Heart left ventricle (tissue), 16 donors: ENCODE results near the gene MPRIP. TPM values are rescaled to one million over a fixed set of nuclear protein-coding genes. Genes with fewer than 3 reads are reported as not detected.
A peak's percentile ranks its signal among the peaks of the same experiment; 100 is the strongest.

Experiments
- ATAC-seq, 4 donors: fragments of 200-7000 bp; cut with Tn5 transposase; one replicate each; pipeline ENCODE4 v1.9.1; 2020 to 2022; ENCODE audit warnings: moderate library complexity in 4 of 4, mild to moderate bottlenecking in 3 of 4, moderate number of reproducible peaks in 1 of 4
- DNase-seq, 5 donors: peaks; one replicate each; pipeline ENCODE4 v3.0.0-alpha.2; 2020
- H3K27ac ChIP-seq, 12 donors: fragments of 200-600 bp; sonication (generic) in 4 of 12; one replicate each; pipeline versions ENCODE4 v1.5.0 to v1.8.0; 2016 to 2022; ENCODE audit warnings: mild to moderate bottlenecking in 2 of 12
- H3K27me3 ChIP-seq, 9 donors: fragments of 200-600 bp; sonication (generic) in 2 of 9; one replicate each; pipeline versions ENCODE4 v1.5.1 to v1.8.0; 2016 to 2022; ENCODE audit warnings: mild to moderate bottlenecking in 3 of 9
- H3K36me3 ChIP-seq, 9 donors: fragments of 200-600 bp; sonication (generic) in 2 of 9; one replicate each; pipeline versions ENCODE4 v1.5.0 to v1.8.0; 2018 to 2022; ENCODE audit warnings: mild to moderate bottlenecking in 2 of 9
- H3K4me1 ChIP-seq, 12 donors: fragments of 200-600 bp; sonication (generic) in 4 of 12; one replicate each; pipeline versions ENCODE4 v1.5.0 to v1.8.0; 2016 to 2022; ENCODE audit warnings: mild to moderate bottlenecking in 3 of 12
- H3K4me3 ChIP-seq, 12 donors: fragments of 200-600 bp; sonication (generic) in 4 of 12; one replicate each; pipeline versions ENCODE4 v1.5.0 to v1.8.0; 2017 to 2022; ENCODE audit warnings: mild to moderate bottlenecking in 9 of 12, moderate library complexity in 4 of 12
- H3K9me3 ChIP-seq, 12 donors: fragments of 200-600 bp; sonication (generic) in 4 of 12; one replicate each; pipeline versions ENCODE4 v1.5.0 to v1.8.0; 2016 to 2022; ENCODE audit warnings: mild to moderate bottlenecking in 1 of 12
- POLR2A ChIP-seq, 2 donors: fragments of 450-650 bp; IDR thresholded peaks; one replicate each; pipeline ENCODE4 v1.6.1; 2017; ENCODE audit warnings: antibody characterized with exemption in 2 of 2, mild to moderate bottlenecking in 2 of 2, moderate library complexity in 2 of 2
- WGBS, 4 donors: extraction: QIAGEN DNeasy Blood & Tissue Kit in 2 of 4; methylation state at CpG; one replicate each; pipeline versions ENCODE4 v1.1.5 to v1.1.7; 2013 to 2018; 5-methylcytosine and 5-hydroxymethylcytosine counted together
- intact Hi-C, 10 donors: fragments of 100-400 bp; cut with DNase I; formaldehyde crosslinking; loops; one replicate each; pipeline versions ENCODE4 v1.11.1 to v1.14.2; 2022
- polyA plus RNA-seq, 2 donors: library from polyadenylated mRNA; stranded (reverse); fragments of 200-250 nt; gene quantifications; one replicate each; pipeline ENCODE4 v1.2.3, GENCODE V29; 2013
- total RNA-seq, 9 donors: library from RNA; depleted of rRNA in 2 of 9; stranded (reverse); fragments of >200 nt in 2 of 9; fragmentation: NEBNext Ultra II Directional in 3 of 9; extraction: Animal tissue kit (Norgen Biotek cat#: 25700) in 3 of 9; gene quantifications; one replicate each; pipeline versions ENCODE4 v1.1.0 to v1.2.4, GENCODE V29; 2016 to 2023
- TF ChIP-seq, protein P1 (sequence below), 12 donors: fragments of 200-600 bp; sonication (generic) in 4 of 12; IDR thresholded peaks; one replicate each; pipeline versions ENCODE4 v1.5.0 to v1.8.0; 2018 to 2022; ENCODE audit warnings: antibody characterized with exemption in 12 of 12, mild to moderate bottlenecking in 5 of 12
- donor health status: ischemic (EF 13 %, LVEDD 7.1; RV severe dilation, severe dysfunction).
- donor health status: healthy with polysubstance abuse.
- donor health status: DM: no; HTN: yes; CAD: no.
- donor health status: DM: no; HTN: no; CAD: no.
- donor health status: ischemic (EF 25% LVEDD 6.9; RV normal size, moderate dysfunction).
- donor health status: ischemic (EF 25% LVEDD 5.7; RV mildly dilated, moderate dysfunction).
- donor health status: healthy.
- donor health status: DM: yes; HTN: yes; CAD: no.
- donor health status: ischemic (EF 35%, LVEDD 5.7; RV mildly dilated, moderate dysfunction).
- donor health status: nonischemic (EF 11% LVEDD 7.7; RV severe dilation, severe dysfunction).
- donor health status: DM: yes; HTN: yes; CAD: no.
- donor health status: PGD.
- donor health status: ischemic (EF 29% LVEDD 5.4; RV normal size, mild dysfunction).
- donor health status: nonischemic (EF 23%, LVEDD 6.1; RV moderate dilation, normal function).

MPRIP gene
- total and polyA plus RNA-seq, 11 donors: 131 to 686 (median 343) TPM

DNA sequence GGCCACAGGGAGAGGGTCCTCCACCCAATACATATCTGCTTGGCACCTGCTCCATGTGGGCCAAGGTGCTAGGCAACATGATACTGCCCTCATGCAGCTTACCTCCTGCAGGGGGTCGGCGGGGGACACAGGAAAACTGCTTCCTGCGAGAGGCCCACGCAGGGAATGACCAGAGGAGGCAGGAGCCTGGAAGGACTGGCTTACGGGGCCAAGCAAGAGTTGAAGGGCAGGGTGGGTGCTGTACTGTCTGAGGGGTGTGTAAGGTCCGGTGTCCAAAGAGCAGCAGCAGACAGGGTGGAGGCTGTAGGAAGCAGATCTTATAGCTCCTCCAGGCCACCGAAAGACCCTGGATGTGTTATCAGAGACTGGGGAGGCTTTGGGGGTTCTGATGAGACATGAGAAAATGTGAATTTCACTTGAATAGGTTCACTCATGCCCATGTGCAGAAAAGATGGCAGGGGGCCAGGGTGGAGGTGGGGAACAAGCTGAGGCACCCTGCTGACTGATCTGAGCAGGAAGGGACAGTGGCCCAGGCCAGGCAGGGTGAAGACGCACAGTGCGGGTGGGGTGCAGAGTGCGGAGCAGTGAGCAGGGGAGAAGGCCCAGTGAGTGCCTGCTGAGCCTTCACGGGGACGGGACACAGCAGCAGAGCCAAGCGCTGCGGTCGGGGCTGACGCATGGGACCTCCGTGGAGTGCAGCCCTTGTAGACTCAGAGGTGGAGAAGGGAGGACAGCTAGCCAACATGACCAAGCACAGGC is 186.4 kb downstream of the MPRIP start:
- peak overlapping the region in 9 of 12 donors; percentile 49 to 83 (median 71) for H3K27ac ChIP-seq
- intact Hi-C loops: loop anchor here in 1 of 10 donors (2.0 kb wide), 1 partner anchor 38 kb away; no protein-coding TSS in a partner anchor
- 68 to 76% (median 71%) methylated on average over 17 of the region's 17 CpGs for WGBS, 4 donors
- ATAC-seq (peak; percentile 23 to 49 (median 44)), DNase-seq (peak in 1 of 5 donors; percentile 56)
- H3K4me3 ChIP-seq: no peak overlapping the region
- no peaks in the 10 kb centered on the region for H3K9me3 ChIP-seq
- peaks cover 0 to 93% (median 90%) of the 10 kb centered on the region in 9 donors for H3K36me3 ChIP-seq
- TF ChIP-seq, protein P1, sequence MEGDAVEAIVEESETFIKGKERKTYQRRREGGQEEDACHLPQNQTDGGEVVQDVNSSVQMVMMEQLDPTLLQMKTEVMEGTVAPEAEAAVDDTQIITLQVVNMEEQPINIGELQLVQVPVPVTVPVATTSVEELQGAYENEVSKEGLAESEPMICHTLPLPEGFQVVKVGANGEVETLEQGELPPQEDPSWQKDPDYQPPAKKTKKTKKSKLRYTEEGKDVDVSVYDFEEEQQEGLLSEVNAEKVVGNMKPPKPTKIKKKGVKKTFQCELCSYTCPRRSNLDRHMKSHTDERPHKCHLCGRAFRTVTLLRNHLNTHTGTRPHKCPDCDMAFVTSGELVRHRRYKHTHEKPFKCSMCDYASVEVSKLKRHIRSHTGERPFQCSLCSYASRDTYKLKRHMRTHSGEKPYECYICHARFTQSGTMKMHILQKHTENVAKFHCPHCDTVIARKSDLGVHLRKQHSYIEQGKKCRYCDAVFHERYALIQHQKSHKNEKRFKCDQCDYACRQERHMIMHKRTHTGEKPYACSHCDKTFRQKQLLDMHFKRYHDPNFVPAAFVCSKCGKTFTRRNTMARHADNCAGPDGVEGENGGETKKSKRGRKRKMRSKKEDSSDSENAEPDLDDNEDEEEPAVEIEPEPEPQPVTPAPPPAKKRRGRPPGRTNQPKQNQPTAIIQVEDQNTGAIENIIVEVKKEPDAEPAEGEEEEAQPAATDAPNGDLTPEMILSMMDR (IDR thresholded peaks at IDR 0.05): no peak
- TF ChIP-seq POLR2A (IDR thresholded peaks at IDR 0.05): no peak
- peaks cover 0 to 49% (median 21%) of the 10 kb centered on the region in 12 donors for H3K4me1 ChIP-seq
- no peaks in the 10 kb centered on the region for H3K27me3 ChIP-seq

DNA sequence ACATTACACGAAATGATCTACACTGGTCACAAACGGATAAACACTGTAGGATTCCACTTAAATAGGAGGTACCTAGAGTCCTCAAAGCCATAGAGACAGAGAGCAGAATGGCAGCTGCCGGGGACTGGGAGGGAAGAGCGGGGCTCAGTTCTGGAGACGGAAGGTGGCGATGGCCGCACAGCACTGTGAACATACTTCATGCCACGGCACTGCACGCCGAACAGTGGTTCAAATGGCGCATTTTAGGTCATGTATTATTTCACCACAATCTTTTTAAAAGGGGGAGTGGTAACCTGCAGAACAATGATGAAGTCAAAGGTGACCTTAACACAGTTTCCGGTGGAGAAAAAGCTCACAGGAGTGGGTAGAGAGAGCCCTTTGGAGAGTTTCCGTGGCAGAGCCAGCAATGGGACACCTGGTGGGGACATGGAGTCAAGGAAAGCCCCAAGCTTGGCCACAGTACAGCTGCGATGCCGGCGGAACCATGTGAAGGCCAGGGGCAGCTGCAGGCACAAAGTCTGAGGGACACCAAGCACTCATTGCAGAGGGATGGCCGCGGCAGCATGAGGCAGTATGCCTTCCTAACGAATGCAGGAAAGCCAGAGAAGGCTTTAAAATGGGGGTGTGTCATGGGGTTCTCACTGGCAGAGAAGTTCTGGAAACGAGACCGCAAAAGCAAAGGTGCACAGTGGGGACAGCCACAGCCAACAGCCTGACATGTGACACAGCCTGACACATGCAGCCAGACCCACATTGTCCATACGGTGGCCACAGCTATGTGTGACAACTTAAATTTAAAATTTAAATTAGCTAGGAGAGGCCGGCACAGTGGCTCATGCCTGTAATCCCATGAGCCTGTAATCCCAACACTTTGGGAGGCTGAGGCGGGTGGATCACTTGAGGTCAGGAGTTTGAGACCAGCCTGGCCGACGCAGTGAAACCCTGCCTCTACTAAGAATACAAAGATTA is 187.4 kb downstream of the MPRIP start:
- peaks cover 0 to 83% (median 80%) of the 10 kb centered on the region in 9 donors for H3K36me3 ChIP-seq
- H3K4me3 ChIP-seq: no peak overlapping the region
- ATAC-seq (no peak), DNase-seq (no peak)
- 85 to 88% (median 87%) methylated on average over 26 of the region's 26 CpGs for WGBS, 4 donors
- H3K9me3 ChIP-seq: no peaks in the 10 kb centered on the region
- TF ChIP-seq POLR2A (IDR thresholded peaks at IDR 0.05): no peak
- TF ChIP-seq, protein P1 (IDR thresholded peaks at IDR 0.05): no peak
- intact Hi-C loops: loop anchor here in 3 of 10 donors (2.0 to 10.0 kb wide), 3 partner anchors 39 to 85 kb away; no protein-coding TSS in a partner anchor
- peaks cover 0 to 59% (median 30%) of the 10 kb centered on the region in 12 donors for H3K4me1 ChIP-seq
- H3K27ac ChIP-seq: peak overlapping the region in 4 of 12 donors; percentile 63 to 80 (median 72)
- H3K27me3 ChIP-seq: no peaks in the 10 kb centered on the region

DNA sequence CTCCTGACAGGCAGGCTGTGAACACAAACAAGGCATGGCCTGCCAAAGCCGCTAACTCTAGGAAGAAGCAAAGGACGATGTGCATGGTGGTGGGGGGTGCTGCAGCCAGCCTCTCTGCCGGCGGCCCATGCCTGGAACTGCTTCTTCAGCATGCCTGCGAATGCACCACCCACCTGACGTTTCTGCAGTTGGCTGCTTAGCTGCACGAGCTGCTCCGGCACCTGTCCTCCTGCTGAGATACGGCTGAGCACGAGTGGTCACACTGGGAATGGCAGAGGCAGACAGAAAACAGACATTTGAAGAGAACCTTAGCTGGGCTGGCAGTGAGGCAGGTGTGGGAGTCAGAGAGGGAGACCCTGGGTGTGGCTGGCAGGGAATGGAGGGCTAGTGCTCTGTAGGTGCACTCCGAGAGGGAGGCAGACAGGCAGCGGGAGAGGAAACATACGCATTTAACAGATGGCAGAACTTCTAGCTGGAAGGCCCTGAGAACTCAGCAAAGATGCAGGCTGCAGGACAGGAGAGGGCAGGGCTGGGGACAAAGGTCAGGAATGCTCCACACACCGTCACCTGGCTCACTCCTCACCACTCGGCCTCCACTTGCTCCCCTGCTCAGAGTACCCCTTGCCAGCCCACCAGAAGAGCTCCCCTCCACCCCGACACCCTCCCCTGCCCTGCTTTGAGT is 189.5 kb downstream of the MPRIP start:
- peaks cover 0 to 62% (median 59%) of the 10 kb centered on the region in 9 donors for H3K36me3 ChIP-seq
- no peak for TF ChIP-seq POLR2A (IDR thresholded peaks at IDR 0.05)
- TF ChIP-seq, protein P1 (IDR thresholded peaks at IDR 0.05): no peak
- no peaks in the 10 kb centered on the region for H3K9me3 ChIP-seq
- peak in 1 of 5 donors; percentile 20 for DNase-seq
- no peaks in the 10 kb centered on the region for H3K27me3 ChIP-seq
- peak overlapping the region in 3 of 12 donors; percentile 19 to 66 (median 34) for H3K27ac ChIP-seq
- H3K4me3 ChIP-seq: no peak overlapping the region
- 56 to 67% (median 62%) methylated on average over 15 to 16 of the region's 16 CpGs for WGBS, 4 donors
- intact Hi-C loops: loop anchor here in 2 of 10 donors (10.0 kb wide), 2 partner anchors 47 to 87 kb away; no protein-coding TSS in a partner anchor
- peaks cover 0 to 74% (median 44%) of the 10 kb centered on the region in 12 donors for H3K4me1 ChIP-seq
- no peak for ATAC-seq
